Limb (tissue), 2 donors: ENCODE results near the gene TFPI.
"Not testable (repeated sequence)": the region's sequence is repeated elsewhere in the genome, so short reads cannot be mapped to it uniquely, and the experiment has no call there.

Source experiments
- DNase-seq, 2 donors: peaks; one replicate each; pipeline ENCODE4 v3.0.0-alpha.2; 2016; ENCODE audit errors: extremely low spot score in 2 of 2

Gene TFPI

GRCh38 chr2:187528042-187528441, 26.2 kb downstream of the TFPI start:
- DNase-seq, result no peak

GRCh38 chr2:187527262-187527661, 27.0 kb downstream of the TFPI start:
- no peak for DNase-seq

DNA sequence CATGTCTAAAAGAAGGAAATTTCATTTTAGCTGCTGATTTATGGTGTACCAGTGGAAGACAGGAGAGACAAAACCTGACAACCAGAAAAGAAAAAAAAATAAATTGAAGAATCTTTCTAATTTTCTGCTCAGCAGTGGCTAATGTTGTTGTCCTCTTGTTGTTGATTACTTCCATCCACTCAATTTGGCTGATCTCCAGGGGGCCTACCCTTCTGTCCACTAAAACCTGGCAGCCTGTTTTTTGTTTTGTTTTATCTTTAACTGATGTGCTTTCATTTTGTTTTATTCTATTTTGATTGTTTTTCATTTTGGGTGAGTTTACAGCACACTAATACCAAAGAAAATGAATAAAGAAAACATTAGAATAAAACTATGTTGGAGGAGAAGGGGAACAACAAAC, 27.4 kb downstream of the TFPI start:
- no peak for DNase-seq

- no peak for DNase-seq
These were observed 28.9 kb downstream of the TFPI start for GRCh38 chr2:187525163-187525900.

GRCh38 chr2:187523325-187523724, 30.9 kb downstream of the TFPI start:
- no peak for DNase-seq

- DNase-seq, result no peak
These were observed 34.1 kb downstream of the TFPI start for GRCh38 chr2:187520121-187520624.

DNA sequence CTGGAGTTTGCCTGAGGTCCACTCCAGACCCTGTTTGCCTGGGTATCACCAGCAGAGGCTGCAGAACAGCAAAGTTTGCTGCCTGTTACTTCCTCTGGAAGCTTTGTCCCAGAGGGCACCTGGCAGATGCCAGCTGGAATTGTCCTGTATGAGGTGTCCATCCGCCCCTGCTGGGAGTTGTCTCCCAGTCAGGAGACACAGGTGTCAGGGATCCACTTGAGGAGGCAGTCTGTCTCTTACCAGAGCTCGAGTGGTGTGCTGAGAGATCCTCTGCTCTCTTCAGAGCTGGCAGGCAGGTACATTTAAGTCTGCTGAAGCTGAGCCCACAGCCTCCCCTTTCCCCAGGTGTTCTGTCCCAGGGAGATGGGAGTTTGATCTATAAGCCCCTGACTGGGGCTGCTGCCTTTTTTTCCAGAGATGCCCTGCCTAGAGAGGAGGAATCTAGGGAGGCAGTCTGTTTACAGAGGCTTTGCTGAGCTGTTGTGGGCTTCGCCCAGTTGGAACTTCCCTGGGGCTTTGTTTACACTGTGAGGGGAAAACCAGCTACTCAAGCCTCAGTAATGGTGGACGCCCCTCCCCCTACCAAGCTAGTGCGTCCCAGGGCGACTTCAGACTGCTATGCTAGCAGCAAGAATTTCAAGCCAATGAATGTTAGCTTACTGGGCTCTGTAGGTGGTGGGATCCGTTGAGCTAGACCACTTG, 34.7 kb downstream of the TFPI start:
- DNase-seq, result no peak

DNA sequence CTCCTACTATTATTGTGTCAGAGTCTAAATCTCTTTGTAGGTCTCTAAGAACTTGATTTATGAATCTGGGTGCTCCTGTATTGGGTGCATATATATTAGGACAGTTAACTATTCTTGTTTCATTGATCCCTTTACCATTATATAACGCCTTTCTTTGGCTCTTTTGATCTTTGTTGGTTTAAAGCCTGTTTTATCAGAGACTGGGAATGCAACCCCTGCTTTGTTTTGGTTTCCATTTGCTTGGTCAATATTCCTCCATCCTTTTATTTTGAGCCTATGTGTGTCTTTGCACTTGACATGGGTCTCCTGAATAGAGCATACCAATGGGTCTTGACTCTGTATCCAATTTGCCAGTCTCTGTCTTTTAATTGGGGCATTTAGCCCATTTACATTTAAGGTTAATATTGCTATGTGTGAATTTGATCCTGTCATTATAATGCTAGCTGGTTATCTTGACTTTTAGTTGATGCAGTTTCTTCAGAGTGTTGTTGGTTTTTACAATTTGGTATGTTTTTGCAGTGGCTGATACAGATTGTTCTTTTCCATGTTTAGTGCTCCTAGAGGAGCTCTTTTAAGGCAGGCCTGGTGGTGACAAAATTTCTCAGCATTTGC, 36.4 kb downstream of the TFPI start:
- not testable (repeated sequence) for DNase-seq

DNA sequence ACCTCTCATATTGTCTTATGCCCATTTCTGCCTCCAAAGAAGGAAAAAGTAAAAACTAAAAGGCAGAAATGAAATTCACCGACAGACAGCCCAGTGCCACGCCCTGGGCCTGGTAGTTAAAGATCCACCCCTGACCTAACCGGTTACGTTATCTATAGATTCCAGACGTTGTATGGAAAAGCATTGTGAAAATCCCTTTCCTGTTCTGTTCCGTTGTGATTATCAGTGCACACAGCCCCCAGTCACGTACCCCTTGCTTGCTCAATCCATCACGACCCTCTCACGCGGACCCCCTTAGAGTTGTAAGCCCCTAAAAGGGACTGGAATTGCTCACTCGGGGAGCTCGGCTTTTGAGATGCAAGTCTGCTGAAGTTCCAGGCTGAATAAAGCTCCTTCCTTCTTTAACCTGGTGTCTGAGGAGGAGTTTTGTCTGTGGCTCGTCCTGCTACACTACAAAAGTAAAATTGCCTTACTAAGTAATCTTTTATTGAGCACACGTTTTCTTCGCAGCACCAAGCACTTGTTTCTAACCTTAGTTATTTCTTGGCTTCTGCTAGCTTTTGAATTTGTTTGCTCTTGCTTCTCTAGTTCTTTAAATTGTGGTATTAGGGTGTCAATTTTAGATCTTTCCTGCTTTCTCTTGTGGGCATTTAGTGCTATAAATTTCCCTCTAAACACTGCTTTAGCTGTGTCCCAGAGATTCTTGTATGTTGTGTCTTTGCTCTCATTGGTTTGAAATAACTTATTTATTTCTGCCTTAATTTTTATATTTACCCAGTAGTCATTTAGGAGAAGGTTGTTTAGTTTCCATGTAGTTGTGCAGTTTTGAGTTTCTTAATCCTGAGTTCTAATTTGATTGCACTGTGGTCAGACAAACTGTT, 37.4 kb downstream of the TFPI start:
- DNase-seq, result not testable (repeated sequence)

- DNase-seq, result no peak
These were observed 39.3 kb downstream of the TFPI start for GRCh38 chr2:187514930-187515329.

- DNase-seq, result not testable (repeated sequence)
These were observed 39.9 kb downstream of the TFPI start for GRCh38 chr2:187514235-187514829.

DNA sequence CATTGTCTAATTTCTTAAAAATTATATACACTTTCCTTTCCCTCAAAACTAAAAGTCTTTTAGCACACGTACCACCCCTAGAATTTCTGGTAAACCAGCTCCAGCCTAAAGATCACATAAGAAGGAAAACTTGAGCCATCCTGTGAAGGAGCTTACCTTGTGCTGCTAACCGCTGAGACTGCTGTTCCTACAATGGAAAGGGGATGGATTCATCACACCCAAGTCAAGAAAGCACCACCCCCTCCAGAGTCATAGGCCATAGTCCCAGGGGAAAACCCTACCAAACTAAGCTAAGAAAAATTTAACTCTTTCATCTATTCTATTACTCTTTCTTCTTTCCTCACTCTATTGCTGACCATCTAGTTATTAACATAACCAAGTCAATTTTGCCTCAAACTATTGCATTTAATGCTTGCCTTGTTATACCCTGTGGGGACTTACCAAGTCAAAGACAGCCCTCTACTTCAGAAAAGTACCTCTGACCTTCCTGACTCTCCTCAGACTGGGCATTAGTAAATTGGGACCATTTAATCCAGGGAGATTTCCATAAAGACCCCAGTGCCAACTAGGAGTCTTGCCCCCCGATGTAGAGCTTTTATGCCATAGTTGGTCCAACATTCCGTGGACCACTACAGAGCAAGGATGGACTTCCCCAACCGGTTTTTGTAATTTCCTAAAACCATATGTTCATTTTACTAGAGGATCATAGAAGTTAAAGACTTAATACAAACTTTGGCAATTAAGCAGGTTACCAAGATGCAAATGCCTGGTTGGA, 40.6 kb downstream of the TFPI start:
- not testable (repeated sequence) for DNase-seq

DNA sequence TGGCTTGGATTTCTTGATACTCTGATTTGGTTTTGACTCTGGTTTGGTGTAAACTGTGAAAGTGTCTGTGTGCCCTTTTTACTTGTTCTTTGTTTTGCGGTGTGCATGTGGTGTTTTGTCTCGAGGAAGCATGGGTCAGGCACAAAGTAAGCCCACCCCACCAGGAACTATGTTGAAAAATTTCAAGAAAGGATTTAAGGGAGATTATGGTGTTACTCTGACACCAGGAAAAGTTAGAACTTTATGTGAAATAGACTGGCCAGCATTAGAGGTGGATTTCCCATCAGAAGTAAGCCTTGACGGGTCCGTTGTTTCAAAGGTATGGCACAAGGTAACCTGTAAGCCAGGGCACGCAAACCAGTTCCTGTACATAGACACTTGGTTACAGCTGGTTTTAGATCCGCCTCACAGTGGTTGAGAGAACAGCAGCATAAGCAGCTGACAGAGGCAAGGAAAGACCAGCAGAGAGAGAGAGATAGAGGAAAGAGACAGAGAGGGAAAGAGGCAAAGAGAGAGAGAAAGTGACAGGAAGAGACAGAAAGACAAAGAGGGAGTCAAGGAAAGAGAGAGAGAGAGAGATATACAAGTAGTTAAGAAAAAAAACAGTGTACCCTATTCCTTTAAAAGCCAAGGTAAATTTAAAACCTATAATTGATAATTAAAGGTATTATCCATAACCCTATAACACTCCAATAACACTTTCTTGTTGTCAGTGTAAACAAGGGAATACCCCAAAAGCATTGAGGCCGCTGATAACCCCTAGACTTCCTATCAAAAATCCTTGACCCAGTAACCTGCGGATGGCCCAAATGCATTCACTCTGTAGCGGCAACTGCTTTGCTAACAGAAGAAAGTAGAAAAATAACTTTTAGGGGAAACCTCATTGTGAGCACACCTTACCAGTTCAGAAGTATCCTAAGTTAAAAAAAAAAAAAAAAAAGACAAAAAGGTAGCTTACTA, 42.6 kb downstream of the TFPI start:
- DNase-seq, result no peak

DNA sequence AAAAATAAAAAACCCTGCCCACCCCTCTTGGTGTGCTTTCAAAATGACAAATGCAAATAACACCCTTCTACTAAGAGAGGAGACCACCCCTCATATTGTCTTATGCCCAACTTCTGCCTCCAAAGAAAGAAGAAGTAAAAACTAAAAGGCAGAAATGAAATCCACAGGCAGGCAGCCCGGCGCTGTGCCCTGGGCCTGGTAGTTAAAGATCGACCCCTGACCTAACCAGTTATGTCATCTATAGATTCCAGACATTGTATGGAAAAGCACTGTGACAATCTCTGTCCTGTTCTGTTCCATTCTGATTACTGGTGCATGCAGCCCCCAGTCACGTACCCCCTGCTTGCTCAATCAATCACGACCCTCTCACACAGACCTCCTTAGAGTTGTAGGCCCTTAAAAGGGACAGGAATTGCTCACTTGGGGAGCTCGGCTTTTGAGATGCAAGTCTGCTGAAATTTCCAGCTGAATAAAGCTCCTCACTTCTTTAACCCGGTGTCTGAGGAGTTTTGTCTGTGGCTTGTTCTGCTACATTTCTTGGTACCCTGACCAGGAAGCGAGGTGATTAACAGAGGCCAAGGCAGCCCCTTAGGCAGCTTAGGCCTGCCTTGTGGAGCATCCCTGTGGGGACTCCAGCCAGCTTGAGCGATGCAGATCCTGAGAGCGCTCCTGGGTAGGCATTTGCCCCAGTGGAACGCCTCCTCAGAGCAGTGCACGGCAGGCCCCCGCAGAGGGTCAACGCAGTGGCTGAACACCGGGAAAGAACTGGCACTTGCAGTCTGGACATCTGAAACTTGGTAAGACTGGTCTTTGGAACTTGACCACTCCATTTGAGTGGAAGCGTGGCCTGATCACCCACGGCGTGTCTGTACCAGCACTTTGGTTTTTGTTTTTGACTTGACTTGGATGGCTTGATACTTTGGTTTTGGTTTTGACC, 43.5 kb downstream of the TFPI start:
- not testable (repeated sequence) for DNase-seq

- no peak for DNase-seq
These were observed 44.4 kb downstream of the TFPI start for GRCh38 chr2:187509667-187510417.

DNA sequence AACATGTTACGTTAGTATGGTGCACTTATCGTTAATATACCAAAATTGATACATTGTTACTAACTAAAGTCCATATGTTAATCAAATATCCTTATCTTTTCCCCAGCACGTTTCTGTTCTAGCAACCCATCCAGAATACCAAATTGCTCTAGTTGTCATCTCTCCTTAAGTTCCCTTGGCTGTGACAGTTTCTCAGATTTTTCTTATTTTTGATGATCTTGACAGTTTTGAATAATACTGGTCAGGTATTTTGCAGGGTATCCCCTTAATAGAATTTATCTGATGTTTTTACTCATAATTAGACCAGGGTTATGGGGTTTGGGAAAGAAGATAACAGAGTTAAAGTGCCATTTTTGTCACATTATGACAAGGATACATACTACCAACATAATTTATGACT, 47.8 kb downstream of the TFPI start:
- DNase-seq, result no peak

DNA sequence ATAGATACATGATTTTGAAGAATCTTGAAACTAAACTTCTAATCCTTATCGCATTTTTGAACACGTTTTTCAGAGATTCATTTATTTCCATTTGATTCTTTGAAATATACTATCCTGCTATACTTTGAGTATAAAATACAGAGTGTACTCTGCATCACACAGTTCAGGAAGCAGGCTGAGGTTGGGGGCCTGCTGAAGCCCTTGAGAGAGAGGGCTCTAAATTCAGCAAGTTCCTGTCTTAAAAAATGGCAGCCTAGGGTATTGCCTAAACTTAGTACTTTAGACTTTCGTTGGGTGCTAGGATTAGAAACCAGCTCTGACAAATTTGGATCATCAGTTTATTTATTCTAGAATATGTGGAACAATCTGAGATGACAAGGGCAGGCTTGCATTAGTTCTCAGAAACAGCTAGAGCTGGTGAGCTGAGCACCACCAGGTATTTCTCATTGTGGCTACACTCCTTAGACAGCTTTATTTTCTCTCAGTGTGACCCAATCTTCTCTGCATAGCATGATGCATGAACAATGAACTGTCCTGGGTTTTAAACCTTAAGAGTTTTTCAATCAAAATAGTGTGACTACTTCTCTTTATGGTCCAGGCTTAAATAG, 49.1 kb downstream of the TFPI start:
- no peak for DNase-seq
